HEK293 (cell line): ENCODE data around the gene RSPO4.

ENCODE experiments used
- CTCF ChIA-PET: fragments of 350-600 bp; formaldehyde crosslinking; extraction: SDS; loops from one replicate; lab custom pipeline; 2021; ENCODE audit warnings: antibody characterized with exemption; lab: Yijun Ruan, JAX
- POLR2A ChIA-PET: fragments of 300-600 bp; formaldehyde crosslinking; extraction: SDS; loops from one replicate; lab custom pipeline; 2020; ENCODE audit warnings: antibody characterized with exemption, inconsistent platforms; lab: Yijun Ruan, JAX
- H3K27ac ChIP-seq: fragments of 200-500 bp; sonication (Bioruptor generic); 2 replicates; pipeline ENCODE4 v1.5.1; 2014; ENCODE audit warnings: low read depth, low read length, control low read depth, inconsistent platforms; ENCODE audit errors: extremely low read depth
- H3K36me3 ChIP-seq, 2 experiments: fragments of 200-500 bp in 1 of 2; sonication (Bioruptor generic) in 1 of 2; 1 replicate in 1 of 2; 2 replicates in 1 of 2; pipeline ENCODE4 v1.5.1; 2014 to 2017; ENCODE audit warnings: inconsistent platforms in 2 of 2, low read length in 2 of 2; ENCODE audit not compliant: control insufficient read depth in 2 of 2, insufficient read depth in 1 of 2
- H3K4me1 ChIP-seq: fragments of 200-500 bp; sonication (Bioruptor generic); 2 replicates; pipeline ENCODE4 v1.5.1; 2014; ENCODE audit warnings: mild to moderate bottlenecking, low read length, inconsistent platforms; ENCODE audit not compliant: control insufficient read depth, insufficient read depth
- H3K4me3 ChIP-seq: 2 replicates; pipeline ENCODE4 v1.5.1; 2011; ENCODE audit warnings: low read depth, mild to moderate bottlenecking, control low read depth, low read length, moderate library complexity
- H3K9me3 ChIP-seq: fragments of 200-500 bp; sonication (Bioruptor generic); 2 replicates; pipeline ENCODE4 v1.5.1; 2014; ENCODE audit warnings: low read depth, low read length, inconsistent platforms; ENCODE audit not compliant: control insufficient read depth, insufficient read depth
- FEZF1 ChIP-seq: fragments of 450-650 bp; formaldehyde crosslinking; IDR thresholded peaks from 2 replicates; pipeline ENCODE4 v1.5.1; 2016; ENCODE audit warnings: missing biosample characterization, missing genetic modification characterization
- KLF9 ChIP-seq: fragments of 450-650 bp; formaldehyde crosslinking; IDR thresholded peaks from 2 replicates; pipeline ENCODE4 v1.5.1; 2016; ENCODE audit warnings: missing biosample characterization, missing genetic modification characterization, low read depth
- MEIS1 ChIP-seq: sonication (generic); formaldehyde crosslinking; IDR thresholded peaks from 2 replicates; pipeline ENCODE4 v1.8.1; 2022; ENCODE audit warnings: missing genetic modification reagents, mild to moderate bottlenecking, borderline replicate concordance
- WT1 ChIP-seq: fragments of 450-650 bp; formaldehyde crosslinking; IDR thresholded peaks from 2 replicates; pipeline ENCODE4 v1.5.1; 2016; ENCODE audit warnings: missing biosample characterization, missing genetic modification characterization
- ZBTB1 ChIP-seq: fragments of 450-650 bp; formaldehyde crosslinking; IDR thresholded peaks from 2 replicates; pipeline ENCODE4 v1.5.1; 2016; ENCODE audit warnings: missing biosample characterization, missing genetic modification characterization
- ZBTB20 ChIP-seq: fragments of 450-650 bp; formaldehyde crosslinking; IDR thresholded peaks from 2 replicates; pipeline ENCODE4 v1.5.1; 2016; ENCODE audit warnings: missing biosample characterization, missing genetic modification characterization
- ZFP37 ChIP-seq: fragments of 450-650 bp; formaldehyde crosslinking; IDR thresholded peaks from 2 replicates; pipeline ENCODE4 v1.5.1; 2016; ENCODE audit warnings: missing biosample characterization, missing genetic modification characterization
- ZNF121 ChIP-seq: fragments of 450-650 bp; formaldehyde crosslinking; IDR thresholded peaks from 2 replicates; pipeline ENCODE4 v1.5.1; 2016; ENCODE audit warnings: missing biosample characterization, missing genetic modification characterization
- ZNF169 ChIP-seq: fragments of 450-650 bp; formaldehyde crosslinking; IDR thresholded peaks from 2 replicates; pipeline ENCODE4 v1.5.1; 2016; ENCODE audit warnings: missing biosample characterization, missing genetic modification characterization
- ZNF324 ChIP-seq: fragments of 450-650 bp; formaldehyde crosslinking; IDR thresholded peaks from 2 replicates; pipeline ENCODE4 v1.5.1; 2016; ENCODE audit warnings: missing biosample characterization, missing genetic modification characterization
- ZNF350 ChIP-seq: fragments of 450-650 bp; formaldehyde crosslinking; IDR thresholded peaks from 2 replicates; pipeline ENCODE4 v1.5.0; 2017; ENCODE audit warnings: missing biosample characterization, mild to moderate bottlenecking, missing genetic modification characterization
- ZNF37A ChIP-seq: fragments of 450-650 bp; IDR thresholded peaks from 2 replicates; pipeline ENCODE4 v1.5.1; 2018; ENCODE audit warnings: missing biosample characterization, missing genetic modification characterization
- ZNF48 ChIP-seq: fragments of 450-650 bp; formaldehyde crosslinking; IDR thresholded peaks from 2 replicates; pipeline ENCODE4 v1.5.1; 2016; ENCODE audit warnings: missing biosample characterization, missing genetic modification characterization
- ZNF521 ChIP-seq: fragments of 450-650 bp; formaldehyde crosslinking; IDR thresholded peaks from 2 replicates; pipeline ENCODE4 v1.5.1; 2017; ENCODE audit warnings: missing biosample characterization, mild to moderate bottlenecking, missing genetic modification characterization
- ZNF530 ChIP-seq: fragments of 450-650 bp; formaldehyde crosslinking; IDR thresholded peaks from 2 replicates; pipeline ENCODE4 v1.5.1; 2016; ENCODE audit warnings: low read depth, missing biosample characterization, missing genetic modification characterization
- ZNF654 ChIP-seq: fragments of 450-650 bp; formaldehyde crosslinking; IDR thresholded peaks from 2 replicates; pipeline ENCODE4 v1.5.1; 2016; ENCODE audit warnings: low read depth, missing biosample characterization, missing genetic modification characterization
- ZNF791 ChIP-seq: fragments of 450-650 bp; formaldehyde crosslinking; IDR thresholded peaks from 2 replicates; pipeline ENCODE4 v1.5.1; 2016; ENCODE audit warnings: missing biosample characterization, missing genetic modification characterization
- TF ChIP-seq, protein P1 (sequence below): fragments of 450-650 bp; formaldehyde crosslinking; conservative IDR thresholded peaks from 2 replicates; pipeline ENCODE4 v1.5.1; 2016; ENCODE audit warnings: low read depth, missing biosample characterization, missing genetic modification characterization
- TF ChIP-seq, protein P2 (sequence below): fragments of 450-650 bp; formaldehyde crosslinking; IDR thresholded peaks from 2 replicates; pipeline ENCODE4 v1.5.1; 2016; ENCODE audit warnings: missing biosample characterization, missing genetic modification characterization
- TF ChIP-seq, protein P3 (sequence below): fragments of 450-650 bp; formaldehyde crosslinking; IDR thresholded peaks from 2 replicates; pipeline ENCODE4; 2016; ENCODE audit warnings: missing biosample characterization, missing genetic modification characterization

The RSPO4 gene

DNA sequence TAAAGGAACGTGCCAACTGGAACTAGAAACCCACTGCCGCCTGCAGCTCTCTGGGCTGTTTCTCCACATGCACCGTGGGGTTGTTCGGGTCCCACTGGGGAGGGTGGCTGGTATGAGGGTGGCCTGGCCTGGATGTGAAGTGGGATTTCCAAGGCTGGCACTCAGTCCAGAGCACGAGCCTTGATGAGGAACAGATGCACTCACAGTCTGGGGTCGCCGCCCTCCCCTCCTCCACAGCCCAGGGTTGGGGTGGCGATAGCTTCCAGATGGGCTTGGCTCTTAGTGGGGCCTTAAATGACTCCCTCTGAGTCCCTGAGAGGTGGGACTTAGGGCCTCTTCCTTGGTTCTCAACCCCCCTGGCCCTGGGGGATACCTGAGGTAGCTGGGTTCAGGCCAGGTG is 55.3 kb downstream of the RSPO4 start:
- POLR2A ChIA-PET: interaction anchor here (0.6 kb wide), 1 partner anchor 128 kb away, joined by 6 read pairs; no protein-coding TSS in a partner anchor
- TF ChIP-seq ZNF48 (no peak), ZNF530 (no peak), ZBTB1 (tag by site-specific recombination) (no peak), FEZF1 (tag by site-specific recombination) (no peak), MEIS1 (CRISPR knock-in tag) (no peak), ZNF121 (tag by site-specific recombination) (no peak), ZNF37A (tag by site-specific recombination) (no peak)
- TF ChIP-seq, protein P1, sequence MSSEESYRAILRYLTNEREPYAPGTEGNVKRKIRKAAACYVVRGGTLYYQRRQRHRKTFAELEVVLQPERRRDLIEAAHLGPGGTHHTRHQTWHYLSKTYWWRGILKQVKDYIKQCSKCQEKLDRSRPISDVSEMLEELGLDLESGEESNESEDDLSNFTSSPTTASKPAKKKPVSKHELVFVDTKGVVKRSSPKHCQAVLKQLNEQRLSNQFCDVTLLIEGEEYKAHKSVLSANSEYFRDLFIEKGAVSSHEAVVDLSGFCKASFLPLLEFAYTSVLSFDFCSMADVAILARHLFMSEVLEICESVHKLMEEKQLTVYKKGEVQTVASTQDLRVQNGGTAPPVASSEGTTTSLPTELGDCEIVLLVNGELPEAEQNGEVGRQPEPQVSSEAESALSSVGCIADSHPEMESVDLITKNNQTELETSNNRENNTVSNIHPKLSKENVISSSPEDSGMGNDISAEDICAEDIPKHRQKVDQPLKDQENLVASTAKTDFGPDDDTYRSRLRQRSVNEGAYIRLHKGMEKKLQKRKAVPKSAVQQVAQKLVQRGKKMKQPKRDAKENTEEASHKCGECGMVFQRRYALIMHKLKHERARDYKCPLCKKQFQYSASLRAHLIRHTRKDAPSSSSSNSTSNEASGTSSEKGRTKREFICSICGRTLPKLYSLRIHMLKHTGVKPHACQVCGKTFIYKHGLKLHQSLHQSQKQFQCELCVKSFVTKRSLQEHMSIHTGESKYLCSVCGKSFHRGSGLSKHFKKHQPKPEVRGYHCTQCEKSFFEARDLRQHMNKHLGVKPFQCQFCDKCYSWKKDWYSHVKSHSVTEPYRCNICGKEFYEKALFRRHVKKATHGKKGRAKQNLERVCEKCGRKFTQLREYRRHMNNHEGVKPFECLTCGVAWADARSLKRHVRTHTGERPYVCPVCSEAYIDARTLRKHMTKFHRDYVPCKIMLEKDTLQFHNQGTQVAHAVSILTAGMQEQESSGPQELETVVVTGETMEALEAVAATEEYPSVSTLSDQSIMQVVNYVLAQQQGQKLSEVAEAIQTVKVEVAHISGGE (tag by site-specific recombination): no peak
- TF ChIP-seq, protein P2, sequence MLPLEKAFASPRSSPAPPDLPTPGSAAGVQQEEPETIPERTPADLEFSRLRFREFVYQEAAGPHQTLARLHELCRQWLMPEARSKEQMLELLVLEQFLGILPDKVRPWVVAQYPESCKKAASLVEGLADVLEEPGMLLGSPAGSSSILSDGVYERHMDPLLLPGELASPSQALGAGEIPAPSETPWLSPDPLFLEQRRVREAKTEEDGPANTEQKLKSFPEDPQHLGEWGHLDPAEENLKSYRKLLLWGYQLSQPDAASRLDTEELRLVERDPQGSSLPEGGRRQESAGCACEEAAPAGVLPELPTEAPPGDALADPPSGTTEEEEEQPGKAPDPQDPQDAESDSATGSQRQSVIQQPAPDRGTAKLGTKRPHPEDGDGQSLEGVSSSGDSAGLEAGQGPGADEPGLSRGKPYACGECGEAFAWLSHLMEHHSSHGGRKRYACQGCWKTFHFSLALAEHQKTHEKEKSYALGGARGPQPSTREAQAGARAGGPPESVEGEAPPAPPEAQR (tag by site-specific recombination): no peak
- no peak overlapping the region for H3K4me3 ChIP-seq
- H3K4me1 ChIP-seq: no peaks in the 10 kb centered on the region
- CTCF ChIA-PET: interaction anchor here (1.7 kb wide), 1 partner anchor 9 kb away, joined by 9 read pairs; no protein-coding TSS in a partner anchor
- no peaks in the 10 kb centered on the region for H3K36me3 ChIP-seq
- H3K27ac ChIP-seq: no peak overlapping the region
- H3K9me3 ChIP-seq: no peaks in the 10 kb centered on the region

DNA sequence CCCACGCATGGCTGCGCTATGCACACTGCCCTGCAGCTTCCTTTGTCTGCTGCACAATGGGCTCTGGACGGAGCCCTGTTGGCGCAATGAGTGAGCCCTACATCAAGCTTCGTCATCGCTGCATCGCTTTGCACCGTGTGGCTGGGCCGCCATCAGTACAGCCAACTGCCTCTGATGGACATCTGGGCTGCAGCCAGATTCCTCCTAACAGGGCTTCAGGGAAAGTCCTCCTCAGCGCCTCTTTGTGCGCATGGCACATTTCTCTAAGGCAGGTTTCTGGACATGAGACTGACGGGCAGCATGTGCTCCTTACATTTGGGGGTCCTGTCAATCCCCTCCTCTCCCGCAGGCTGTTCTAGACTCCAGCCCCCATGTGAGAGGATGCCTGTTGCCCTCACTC is 56.3 kb downstream of the RSPO4 start:
- H3K4me1 ChIP-seq: no peaks in the 10 kb centered on the region
- H3K36me3 ChIP-seq: no peaks in the 10 kb centered on the region
- no peak overlapping the region for H3K27ac ChIP-seq
- no peak overlapping the region for H3K4me3 ChIP-seq
- ChIA-PET POLR2A (no interaction called here), CTCF (interaction anchor here (1.7 kb wide), 1 partner anchor 10 kb away, joined by 9 read pairs; no protein-coding TSS in a partner anchor)
- no peak for TF ChIP-seq WT1 (tag by site-specific recombination)
- no peak for TF ChIP-seq ZNF530
- TF ChIP-seq ZNF324 (tag by site-specific recombination): no peak
- TF ChIP-seq, protein P3, sequence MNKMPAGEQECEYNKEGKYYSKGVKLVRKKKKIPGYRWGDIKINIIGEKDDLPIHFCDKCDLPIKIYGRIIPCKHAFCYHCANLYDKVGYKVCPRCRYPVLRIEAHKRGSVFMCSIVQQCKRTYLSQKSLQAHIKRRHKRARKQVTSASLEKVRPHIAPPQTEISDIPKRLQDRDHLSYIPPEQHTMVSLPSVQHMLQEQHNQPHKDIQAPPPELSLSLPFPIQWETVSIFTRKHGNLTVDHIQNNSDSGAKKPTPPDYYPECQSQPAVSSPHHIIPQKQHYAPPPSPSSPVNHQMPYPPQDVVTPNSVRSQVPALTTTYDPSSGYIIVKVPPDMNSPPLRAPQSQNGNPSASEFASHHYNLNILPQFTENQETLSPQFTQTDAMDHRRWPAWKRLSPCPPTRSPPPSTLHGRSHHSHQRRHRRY (tag by site-specific recombination): no peak
- no peak for TF ChIP-seq ZBTB20 (tag by site-specific recombination)
- no peak for TF ChIP-seq ZNF521 (tag by site-specific recombination)
- no peak for TF ChIP-seq ZNF791
- TF ChIP-seq ZNF169 (tag by site-specific recombination): no peak
- TF ChIP-seq KLF9 (tag by site-specific recombination): no peak
- no peak for TF ChIP-seq ZNF654 (tag by site-specific recombination)
- TF ChIP-seq ZFP37: no peak
- TF ChIP-seq, protein P2 (tag by site-specific recombination): no peak
- TF ChIP-seq ZNF350 (tag by site-specific recombination): no peak
- H3K9me3 ChIP-seq: no peaks in the 10 kb centered on the region
